ENCODE results near the gene DCDC2. TPM values are rescaled to one million over a fixed set of nuclear protein-coding genes. Genes with fewer than 3 reads are reported as not detected.
"Not testable (repeated sequence)": the region's sequence is repeated elsewhere in the genome, so short reads cannot be mapped to it uniquely, and the experiment has no call there.

The DCDC2 gene
- total RNA-seq, 1 donor from 2014 or later = 0.13 TPM

GRCh38 chr6:24296944-24297343 lies 60.9 kb downstream of the DCDC2 start:
- Mint-ChIP-seq H3K4me1 (ENCODE audit: unreplicated experiment) (peaks cover 3% of the 10 kb centered on the region), H3K9me3 (ENCODE audit: unreplicated experiment) (no peaks in the 10 kb centered on the region), H3K27ac (ENCODE audit: unreplicated experiment) (no peak overlapping the region), H3K27me3 (ENCODE audit: unreplicated experiment) (no peaks in the 10 kb centered on the region), H3K36me3 (ENCODE audit: low read depth, unreplicated experiment) (no peaks in the 10 kb centered on the region), H3K4me3 (ENCODE audit: unreplicated experiment) (no peak overlapping the region)
- TF ChIP-seq CTCF (IDR thresholded peaks at IDR 0.05; ENCODE audit: unreplicated experiment) = no peak
- no peak for DNase-seq (ENCODE audit: low spot score)

- H3K9me3 Mint-ChIP-seq (ENCODE audit: unreplicated experiment) = not testable (repeated sequence)
These were observed 64.0 kb downstream of the DCDC2 start for GRCh38 chr6:24293852-24294251.

GRCh38 chr6:24287239-24287638 lies 70.6 kb downstream of the DCDC2 start:
- Mint-ChIP-seq H3K4me1 (ENCODE audit: unreplicated experiment) (no peaks in the 10 kb centered on the region), H3K4me3 (ENCODE audit: unreplicated experiment) (no peak overlapping the region), H3K27ac (ENCODE audit: unreplicated experiment) (no peak overlapping the region), H3K9me3 (ENCODE audit: unreplicated experiment) (no peaks in the 10 kb centered on the region), H3K36me3 (ENCODE audit: low read depth, unreplicated experiment) (no peaks in the 10 kb centered on the region), H3K27me3 (ENCODE audit: unreplicated experiment) (peaks cover 2% of the 10 kb centered on the region)
- TF ChIP-seq CTCF (IDR thresholded peaks at IDR 0.05; ENCODE audit: unreplicated experiment) = no peak
- no peak for DNase-seq (ENCODE audit: low spot score)

More at GRCh38 chr6:24293852-24294251, 64.0 kb downstream of the DCDC2 start:
- not testable (repeated sequence) for H3K27ac Mint-ChIP-seq (ENCODE audit: unreplicated experiment); H3K4me3 Mint-ChIP-seq (ENCODE audit: unreplicated experiment); H3K4me1 Mint-ChIP-seq (ENCODE audit: unreplicated experiment); H3K27me3 Mint-ChIP-seq (ENCODE audit: unreplicated experiment); H3K36me3 Mint-ChIP-seq (ENCODE audit: low read depth, unreplicated experiment); DNase-seq (ENCODE audit: low spot score)

- Mint-ChIP-seq H3K4me1 (ENCODE audit: unreplicated experiment) (no peaks in the 10 kb centered on the region), H3K27me3 (ENCODE audit: unreplicated experiment) (peaks cover 2% of the 10 kb centered on the region), H3K4me3 (ENCODE audit: unreplicated experiment) (no peak overlapping the region), H3K36me3 (ENCODE audit: low read depth, unreplicated experiment) (no peaks in the 10 kb centered on the region), H3K9me3 (ENCODE audit: unreplicated experiment) (no peaks in the 10 kb centered on the region), H3K27ac (ENCODE audit: unreplicated experiment) (no peak overlapping the region)
- TF ChIP-seq CTCF (IDR thresholded peaks at IDR 0.05; ENCODE audit: unreplicated experiment) = no peak
- no peak for DNase-seq (ENCODE audit: low spot score)
These were observed 73.9 kb downstream of the DCDC2 start for GRCh38 chr6:24284006-24284405.

- DNase-seq (ENCODE audit: low spot score) = peak; percentile 66
- Mint-ChIP-seq H3K9me3 (ENCODE audit: unreplicated experiment) (no peaks in the 10 kb centered on the region), H3K4me3 (ENCODE audit: unreplicated experiment) (no peak overlapping the region), H3K4me1 (ENCODE audit: unreplicated experiment) (no peaks in the 10 kb centered on the region), H3K27ac (ENCODE audit: unreplicated experiment) (no peak overlapping the region), H3K27me3 (ENCODE audit: unreplicated experiment) (peaks cover 2% of the 10 kb centered on the region), H3K36me3 (ENCODE audit: low read depth, unreplicated experiment) (no peaks in the 10 kb centered on the region)
- peak; percentile 63 for TF ChIP-seq CTCF (IDR thresholded peaks at IDR 0.05; ENCODE audit: unreplicated experiment)
These were observed 74.5 kb downstream of the DCDC2 start for GRCh38 chr6:24283043-24283985.
